Stimulated activated naive CD8-positive, alpha-beta T cell treated with anti-CD3 and anti-CD28 coated beads, Interleukin-15, Interleukin-2, amounts not matched to agents 100 ng/mL and 50 ng/mL, for 24 hours (primary cell): ENCODE measurements around the gene INPP5A.
"Not testable (repeated sequence)": the region's sequence is repeated elsewhere in the genome, so short reads cannot be mapped to it uniquely, and the experiment has no call there.

Experiments
- H3K27ac Mint-ChIP-seq: one replicate; pipeline ENCODE4 v1.8.0; 2021; ENCODE audit warnings: mild to moderate bottlenecking, mixed read lengths
- H3K27me3 Mint-ChIP-seq: one replicate; pipeline ENCODE4 v1.8.0; 2021; ENCODE audit warnings: mixed read lengths
- H3K36me3 Mint-ChIP-seq: one replicate; pipeline ENCODE4 v1.8.0; 2021; ENCODE audit warnings: low read depth, mixed read lengths
- H3K4me1 Mint-ChIP-seq: one replicate; pipeline ENCODE4 v1.8.0; 2021; ENCODE audit warnings: low read depth, mixed read lengths
- H3K4me3 Mint-ChIP-seq: one replicate; pipeline ENCODE4 v1.8.0; 2021; ENCODE audit warnings: mild to moderate bottlenecking, mixed read lengths
- H3K9me3 Mint-ChIP-seq: one replicate; pipeline ENCODE4 v1.8.0; 2021; ENCODE audit warnings: mixed read lengths

Gene INPP5A

DNA sequence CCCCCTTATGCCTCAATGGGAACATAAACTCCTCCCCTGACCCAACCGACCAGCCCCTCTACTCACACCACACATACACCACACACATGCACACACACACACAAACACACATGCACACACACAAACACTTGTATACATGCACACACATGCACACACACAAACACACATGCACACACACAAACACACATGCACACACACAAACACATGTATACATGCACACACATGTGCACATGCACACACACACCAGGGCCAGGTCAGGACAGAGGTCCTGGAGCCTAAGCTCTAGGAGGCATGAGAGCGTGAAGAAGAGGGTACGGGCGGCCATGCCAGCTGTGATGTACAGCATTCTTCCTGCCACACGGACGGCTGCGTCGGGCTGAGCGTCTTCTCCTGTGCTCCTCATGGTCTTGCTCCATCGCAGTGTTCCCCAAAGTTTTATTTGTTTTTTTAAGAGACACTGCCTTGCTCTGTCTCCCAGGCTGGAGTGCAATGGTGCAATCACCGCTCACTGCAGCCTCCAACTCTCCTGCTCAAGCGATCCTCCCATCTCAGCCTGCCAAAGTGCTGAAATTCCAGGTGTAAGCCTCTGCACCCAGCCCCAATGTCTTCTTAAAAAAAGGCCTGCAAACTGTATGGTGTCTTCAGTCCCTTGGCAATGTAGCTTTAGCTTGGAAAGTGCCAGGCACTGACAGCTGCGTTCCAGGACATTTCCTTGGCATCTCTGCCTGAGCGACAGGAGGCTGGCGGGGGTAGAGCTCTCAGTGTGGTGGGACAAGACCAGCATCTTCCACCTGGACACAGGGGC is 38.8 kb upstream of the INPP5A start:
- Mint-ChIP-seq H3K36me3 (no peaks in the 10 kb centered on the region), H3K9me3 (no peaks in the 10 kb centered on the region), H3K4me3 (no peak overlapping the region), H3K4me1 (no peaks in the 10 kb centered on the region), H3K27me3 (peaks cover 7% of the 10 kb centered on the region), H3K27ac (no peak overlapping the region)

DNA sequence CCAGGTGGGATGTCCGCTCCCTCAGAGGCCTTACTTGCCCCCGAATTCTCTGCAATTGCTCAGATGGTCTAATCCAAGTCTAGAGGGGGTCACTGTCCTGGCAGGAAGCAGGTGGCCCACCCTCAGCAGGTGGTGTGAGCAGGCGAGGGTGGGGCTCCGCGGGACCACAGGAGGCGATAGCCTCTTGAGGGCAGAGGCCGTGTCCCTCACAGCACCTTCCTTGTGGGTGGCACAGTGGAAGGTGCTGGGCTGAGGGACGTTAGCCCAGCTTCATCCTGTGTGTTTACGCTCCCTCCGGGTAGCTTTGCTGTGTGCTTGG is 38.3 kb upstream of the INPP5A start:
- H3K27me3 Mint-ChIP-seq = peaks cover 7% of the 10 kb centered on the region

DNA sequence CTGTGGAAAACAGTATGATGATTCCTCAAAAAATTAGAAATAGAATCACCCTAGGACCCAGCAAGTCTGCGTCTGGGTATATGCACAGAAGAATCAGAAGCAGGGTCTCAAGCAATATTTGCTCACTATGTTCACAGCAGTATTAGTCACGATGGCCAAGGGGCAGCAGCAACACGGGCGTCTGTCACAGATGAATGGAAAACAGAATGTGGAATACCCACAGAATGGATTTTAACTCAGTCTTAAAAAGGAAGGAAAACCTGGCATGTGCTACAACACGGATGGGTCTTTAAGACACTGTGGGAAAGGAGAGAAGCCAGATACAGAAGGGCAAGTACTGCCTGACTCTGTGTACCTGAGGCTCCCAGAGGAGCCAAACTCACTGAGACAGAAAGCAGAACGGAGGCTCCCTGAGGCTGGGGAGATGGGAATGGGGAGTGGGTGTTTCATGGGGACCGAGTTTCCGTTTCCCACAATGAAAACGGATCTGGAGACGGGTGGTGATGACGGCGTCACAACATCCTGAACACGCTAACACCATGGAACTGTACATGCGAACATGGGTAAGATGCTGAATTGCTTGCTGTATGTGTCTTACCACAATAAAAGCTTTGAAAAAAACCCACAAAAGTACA is 36.7 kb upstream of the INPP5A start:
- Mint-ChIP-seq H3K4me1 (no peaks in the 10 kb centered on the region), H3K27me3 (peaks cover 4% of the 10 kb centered on the region), H3K36me3 (no peaks in the 10 kb centered on the region), H3K27ac (no peak overlapping the region), H3K9me3 (no peaks in the 10 kb centered on the region), H3K4me3 (no peak overlapping the region)

More for the DNA sequence above, 38.3 kb upstream of the INPP5A start:
- H3K27ac Mint-ChIP-seq = no peak overlapping the region
- H3K36me3 Mint-ChIP-seq = no peaks in the 10 kb centered on the region
- no peaks in the 10 kb centered on the region for H3K4me1 Mint-ChIP-seq
- no peaks in the 10 kb centered on the region for H3K9me3 Mint-ChIP-seq
- H3K4me3 Mint-ChIP-seq = no peak overlapping the region

DNA sequence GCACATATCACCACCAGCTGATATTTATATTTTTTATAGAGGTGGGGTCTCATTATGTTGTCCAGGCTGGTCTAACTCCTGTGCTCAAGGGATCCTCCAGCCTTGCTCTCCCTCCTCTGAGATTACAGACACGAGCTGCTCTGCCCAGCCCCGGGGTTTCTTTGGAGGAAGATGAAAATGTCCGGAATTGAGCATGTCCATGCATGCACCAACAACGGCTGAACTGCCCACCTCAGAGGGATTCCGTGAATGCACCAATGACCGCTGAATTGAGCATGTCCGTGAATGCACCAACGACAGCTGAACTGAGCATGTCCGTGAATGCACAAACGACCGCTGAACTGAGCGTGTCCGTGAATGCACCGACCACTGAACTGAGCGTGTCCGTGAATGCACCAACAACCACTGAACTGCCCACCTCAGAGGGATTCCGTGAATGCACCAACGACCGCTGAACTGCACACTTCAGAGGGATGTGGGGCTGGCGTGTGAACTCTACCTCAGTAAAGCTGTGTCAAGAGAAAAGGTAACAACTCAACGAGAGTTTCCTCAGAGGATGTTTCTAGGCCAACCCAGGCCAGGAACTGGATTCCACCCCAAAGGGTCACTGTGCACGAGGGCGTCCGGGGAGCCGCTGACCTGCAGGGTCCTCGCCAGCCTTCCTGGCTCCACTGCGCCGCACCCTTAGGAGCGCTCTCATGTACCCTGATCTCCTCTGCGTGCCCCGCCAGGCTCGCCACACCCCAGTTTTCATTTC is 34.9 kb upstream of the INPP5A start:
- Mint-ChIP-seq H3K4me1 (no peaks in the 10 kb centered on the region), H3K27me3 (peaks cover 4% of the 10 kb centered on the region), H3K36me3 (no peaks in the 10 kb centered on the region), H3K27ac (no peak overlapping the region), H3K4me3 (no peak overlapping the region), H3K9me3 (no peaks in the 10 kb centered on the region)

DNA sequence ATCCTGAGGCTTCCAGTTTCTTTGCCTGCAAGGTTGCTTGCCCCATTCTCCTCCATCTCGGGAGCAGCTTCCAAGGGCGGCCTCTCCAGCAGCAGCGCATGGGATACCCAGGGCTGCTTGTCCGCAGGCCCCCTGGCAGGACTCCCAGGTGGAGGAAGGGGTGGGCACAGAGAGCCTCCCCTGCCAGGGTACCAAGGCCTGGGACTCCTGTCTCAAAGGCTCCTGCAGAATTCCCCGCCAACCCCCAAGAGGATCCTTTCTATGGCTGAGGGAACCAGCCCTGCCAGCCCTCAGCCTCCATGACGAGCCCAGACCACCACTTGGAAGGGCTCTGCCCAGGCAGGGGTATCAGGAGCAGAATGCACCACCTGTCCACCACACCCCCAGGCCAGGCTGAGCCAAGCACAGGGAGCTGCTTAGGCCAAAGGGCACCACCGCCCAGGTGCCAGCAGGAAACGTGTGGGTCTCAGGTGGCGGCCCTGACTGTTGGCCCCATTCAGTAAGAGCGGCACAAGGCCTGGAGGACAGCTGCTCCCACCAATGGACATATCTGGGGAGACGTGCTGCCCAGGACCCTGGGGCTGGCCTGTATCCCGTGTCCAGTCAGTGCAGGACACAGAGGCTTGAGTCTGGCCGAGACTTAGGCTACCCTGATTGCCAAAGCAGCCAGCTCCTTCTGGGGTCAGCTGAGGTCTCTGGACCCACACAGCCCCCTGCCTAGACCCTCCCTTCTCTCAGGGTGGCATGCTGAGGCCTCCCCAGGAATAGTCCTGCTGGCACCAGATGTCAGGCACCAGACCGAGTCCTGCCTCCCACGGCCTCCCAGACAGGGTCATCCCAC is 33.8 kb upstream of the INPP5A start:
- no peak overlapping the region for H3K4me3 Mint-ChIP-seq

DNA sequence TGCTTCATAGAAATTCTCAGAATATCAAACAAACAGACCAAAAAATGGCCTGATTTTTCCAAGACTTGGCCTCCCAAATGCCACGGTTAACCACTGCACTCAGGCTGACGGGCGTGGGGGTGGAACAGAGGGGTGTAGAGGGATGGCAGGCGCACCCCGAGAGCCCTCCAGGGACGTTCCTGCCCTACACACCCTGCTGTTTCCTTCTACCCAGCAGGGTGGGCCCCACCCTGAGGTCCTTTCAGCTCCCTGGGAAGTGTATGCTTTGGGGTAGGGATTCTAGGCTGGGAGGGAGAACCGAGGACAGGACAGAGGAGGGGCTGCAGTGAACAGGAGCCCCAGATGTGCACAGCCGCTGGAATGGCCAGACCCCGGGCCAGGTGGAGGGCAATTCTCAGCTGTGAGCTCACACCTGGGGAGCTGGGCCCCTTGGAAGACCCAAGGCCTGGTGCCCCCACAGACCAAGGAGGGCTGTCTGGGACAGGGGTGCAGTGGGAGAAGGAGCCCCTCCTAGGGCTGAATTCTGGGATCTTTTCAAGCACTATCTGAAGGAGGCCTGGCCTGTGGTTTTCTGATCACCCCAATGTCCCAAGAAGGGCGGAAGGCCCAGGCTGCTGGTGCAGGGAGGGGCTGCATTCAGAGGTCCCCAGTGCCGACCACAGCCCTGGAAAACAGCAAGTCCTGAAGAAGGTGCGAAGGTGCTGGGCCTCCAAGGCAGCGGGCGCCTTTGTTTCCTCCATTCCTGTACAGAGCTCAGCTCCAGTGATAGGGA is 32.9 kb upstream of the INPP5A start:
- Mint-ChIP-seq H3K4me1 (no peaks in the 10 kb centered on the region), H3K36me3 (no peaks in the 10 kb centered on the region), H3K27ac (no peak overlapping the region), H3K27me3 (peaks cover 4% of the 10 kb centered on the region), H3K4me3 (no peak overlapping the region), H3K9me3 (no peaks in the 10 kb centered on the region)

More for the DNA sequence above, 33.8 kb upstream of the INPP5A start:
- Mint-ChIP-seq H3K27ac (no peak overlapping the region), H3K9me3 (no peaks in the 10 kb centered on the region), H3K27me3 (peaks cover 4% of the 10 kb centered on the region), H3K4me1 (no peaks in the 10 kb centered on the region), H3K36me3 (no peaks in the 10 kb centered on the region)

DNA sequence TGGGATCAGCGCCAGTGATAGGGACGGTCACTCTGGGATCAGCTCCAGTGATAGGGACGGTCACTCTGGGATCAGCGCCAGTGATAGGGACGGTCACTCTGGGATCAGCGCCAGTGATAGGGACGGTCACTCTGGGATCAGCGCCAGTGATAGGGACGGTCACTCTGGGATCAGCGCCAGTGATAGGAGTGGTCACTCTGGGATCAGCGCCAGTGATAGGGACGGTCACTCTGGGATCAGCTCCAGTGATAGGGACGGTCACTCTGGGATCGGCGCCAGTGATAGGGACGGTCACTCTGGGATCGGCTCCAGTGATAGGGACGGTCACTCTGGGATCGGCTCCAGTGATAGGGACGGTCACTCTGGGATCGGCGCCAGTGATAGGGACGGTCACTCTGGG is 32.0 kb upstream of the INPP5A start:
- not testable (repeated sequence) for H3K9me3 Mint-ChIP-seq, H3K4me1 Mint-ChIP-seq, H3K36me3 Mint-ChIP-seq, H3K27ac Mint-ChIP-seq, H3K4me3 Mint-ChIP-seq, H3K27me3 Mint-ChIP-seq

DNA sequence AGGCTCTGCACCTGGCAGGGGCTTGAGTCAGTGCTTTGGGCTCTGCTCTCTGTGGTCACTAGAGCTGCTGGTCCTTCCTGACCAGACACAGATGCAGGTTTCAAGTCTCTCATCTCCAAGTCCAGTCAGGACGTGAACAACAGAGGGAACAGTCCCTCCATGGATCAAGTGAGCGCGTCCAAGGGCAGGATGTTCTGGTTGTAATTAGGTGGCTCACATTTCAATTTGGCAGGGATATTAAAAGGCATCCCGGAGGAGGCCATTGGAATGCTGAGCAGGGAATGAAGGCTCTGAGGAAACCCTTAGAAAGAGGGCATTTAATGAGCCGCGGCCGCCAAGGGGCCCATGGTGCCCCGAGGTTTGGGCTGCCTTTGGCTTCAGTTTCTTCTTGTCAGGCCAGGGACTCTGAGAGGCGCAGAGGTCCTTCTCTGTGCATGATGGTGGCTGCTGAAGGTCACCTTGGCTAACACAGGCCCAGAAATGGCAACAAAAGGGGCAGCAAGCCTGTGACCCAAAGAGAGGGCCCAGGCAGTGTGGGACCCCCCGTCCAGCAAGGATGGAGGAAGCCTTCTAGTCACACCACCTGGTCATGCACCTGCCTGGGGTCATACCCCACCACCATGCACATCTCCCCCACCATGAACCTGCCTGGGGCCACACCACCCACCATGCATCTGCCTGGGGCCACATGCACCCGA is 30.7 kb upstream of the INPP5A start:
- no peaks in the 10 kb centered on the region for H3K9me3 Mint-ChIP-seq
- no peaks in the 10 kb centered on the region for H3K27me3 Mint-ChIP-seq
- H3K36me3 Mint-ChIP-seq = no peaks in the 10 kb centered on the region
- H3K4me1 Mint-ChIP-seq = no peaks in the 10 kb centered on the region
- no peak overlapping the region for H3K4me3 Mint-ChIP-seq
- no peak overlapping the region for H3K27ac Mint-ChIP-seq

DNA sequence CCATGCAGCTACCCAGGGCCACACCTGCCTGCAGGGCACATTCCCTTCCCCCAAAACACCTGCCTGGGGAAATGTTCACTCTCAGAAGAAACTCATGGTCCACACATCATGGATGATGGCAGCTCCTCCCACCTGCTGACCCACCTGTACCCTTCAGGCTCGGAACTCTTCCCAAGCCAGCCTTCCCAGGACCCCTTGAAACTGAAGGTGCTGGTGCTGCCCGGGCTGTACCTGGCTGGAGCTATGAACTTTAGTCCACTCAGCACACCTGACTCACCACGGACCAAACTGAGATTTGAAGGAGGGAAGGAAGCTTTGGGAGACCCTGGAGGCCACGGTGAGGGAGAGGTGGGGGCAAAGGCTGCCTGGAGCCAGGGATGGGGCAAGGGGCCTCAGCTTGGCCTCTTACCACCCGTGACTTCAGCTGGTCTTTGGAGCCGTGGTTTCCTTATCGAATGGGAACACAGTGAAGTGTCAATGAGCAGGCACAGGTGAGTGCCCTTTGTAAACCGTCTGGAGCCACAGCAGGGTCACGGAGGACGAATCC is 30.1 kb upstream of the INPP5A start:
- Mint-ChIP-seq H3K4me1 (no peaks in the 10 kb centered on the region), H3K27me3 (no peaks in the 10 kb centered on the region), H3K27ac (no peak overlapping the region)

DNA sequence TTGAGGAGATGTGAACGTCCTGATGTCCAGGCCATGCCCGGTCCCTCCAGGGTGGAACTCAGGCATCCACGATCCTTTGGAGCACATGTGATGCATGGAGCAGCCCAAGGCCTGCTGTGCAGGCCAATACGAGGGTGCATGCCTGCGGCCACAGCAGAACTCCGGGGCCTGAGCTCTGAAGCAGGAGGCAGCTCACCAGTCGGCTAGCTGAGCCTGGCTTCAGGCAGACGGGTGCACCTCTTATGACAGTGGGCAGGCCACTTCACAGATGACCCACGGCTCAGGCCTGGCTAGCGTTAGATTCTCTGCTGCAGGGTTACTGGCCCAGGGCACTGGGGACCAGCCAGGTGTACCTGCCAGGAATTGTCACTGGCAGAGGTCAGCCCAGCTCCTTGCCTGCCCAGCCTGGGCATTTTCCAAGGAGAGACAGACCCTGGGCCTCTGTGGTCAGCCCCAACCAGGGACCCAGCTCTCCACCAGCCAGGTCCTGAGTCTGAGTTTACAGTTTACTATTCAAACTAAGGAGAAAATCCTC is 29.6 kb upstream of the INPP5A start:
- Mint-ChIP-seq H3K27ac (no peak overlapping the region), H3K4me3 (no peak overlapping the region)

More for the DNA sequence above, 30.1 kb upstream of the INPP5A start:
- H3K9me3 Mint-ChIP-seq = no peaks in the 10 kb centered on the region
- H3K36me3 Mint-ChIP-seq = no peaks in the 10 kb centered on the region
- no peak overlapping the region for H3K4me3 Mint-ChIP-seq

DNA sequence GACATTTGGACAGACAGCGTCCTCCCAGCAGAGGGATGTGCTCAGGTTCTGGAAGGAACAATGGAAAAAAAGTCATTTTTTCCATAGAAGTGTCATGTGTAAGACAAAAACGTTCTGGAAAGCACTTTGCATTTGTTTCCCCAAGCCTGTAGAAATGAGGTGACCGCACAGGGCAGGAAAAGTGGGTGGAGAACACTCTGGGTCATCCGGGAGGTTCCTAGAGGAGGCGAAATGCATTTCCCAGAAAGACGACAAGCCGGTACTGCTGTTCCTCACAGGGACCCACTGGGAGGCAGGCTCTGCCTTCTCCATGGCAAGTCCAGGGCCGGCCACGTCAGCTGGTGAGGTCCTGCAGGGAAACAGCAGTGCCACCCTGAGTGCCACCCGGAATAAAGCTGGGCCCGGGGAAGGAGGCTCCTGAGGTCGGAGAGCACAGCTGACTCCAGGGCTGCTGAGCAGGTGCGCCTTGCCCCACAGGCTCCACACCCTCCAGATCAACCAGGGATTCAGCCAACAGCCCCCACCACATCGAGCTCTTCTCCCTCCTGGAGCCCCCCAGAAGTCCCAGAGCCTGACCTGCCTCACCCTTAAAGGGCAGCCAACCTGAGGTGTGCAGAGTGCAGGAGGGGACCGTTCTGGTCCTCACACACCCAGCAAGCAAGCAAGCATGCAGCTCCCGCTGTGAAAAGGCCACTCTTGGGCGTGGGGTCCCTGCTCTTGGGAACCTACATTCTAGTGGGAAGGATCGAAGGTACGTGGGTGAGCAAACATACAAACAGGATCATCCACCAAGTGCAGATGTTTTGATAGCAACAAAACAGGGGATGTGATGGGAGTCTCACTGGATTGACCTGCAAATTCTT is 28.8 kb upstream of the INPP5A start:
- Mint-ChIP-seq H3K4me3 (no peak overlapping the region), H3K27ac (no peak overlapping the region), H3K4me1 (no peaks in the 10 kb centered on the region), H3K9me3 (no peaks in the 10 kb centered on the region), H3K27me3 (no peaks in the 10 kb centered on the region), H3K36me3 (no peaks in the 10 kb centered on the region)

More for the DNA sequence above, 29.6 kb upstream of the INPP5A start:
- Mint-ChIP-seq H3K4me1 (no peaks in the 10 kb centered on the region), H3K27me3 (no peaks in the 10 kb centered on the region), H3K36me3 (no peaks in the 10 kb centered on the region), H3K9me3 (no peaks in the 10 kb centered on the region)

DNA sequence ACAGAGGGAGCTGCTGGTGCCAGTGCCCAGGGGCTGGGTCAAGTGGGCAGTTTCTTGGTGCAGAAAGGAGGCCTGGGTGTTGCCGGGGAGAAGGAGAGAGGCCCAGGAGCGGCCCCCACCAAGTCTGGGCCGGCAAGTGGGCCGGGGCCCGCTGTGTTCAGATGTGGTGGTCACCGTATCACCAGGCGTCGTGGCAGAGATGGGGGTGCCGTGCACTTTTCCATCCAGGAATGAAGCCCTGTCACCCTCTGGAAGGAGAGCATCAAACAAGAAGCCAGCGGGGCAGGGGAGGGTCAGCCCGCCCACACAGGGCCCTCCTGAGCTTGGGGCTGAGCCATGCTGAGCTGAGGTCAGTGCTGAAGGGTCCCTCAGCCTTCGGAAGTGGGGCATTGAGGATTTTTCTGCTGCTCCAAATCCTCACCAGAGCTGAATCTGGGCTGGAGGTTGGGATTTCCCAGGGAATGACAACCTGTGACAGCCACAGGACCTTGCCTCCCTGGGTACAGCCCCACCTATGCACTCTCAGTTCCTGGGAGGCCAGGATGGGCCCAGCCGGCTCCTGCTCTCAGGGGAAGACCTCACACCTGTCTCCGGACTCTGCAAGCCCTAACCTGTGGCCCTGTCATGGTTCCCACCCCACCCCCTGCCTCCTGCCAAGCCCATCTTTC is 27.9 kb upstream of the INPP5A start:
- H3K27ac Mint-ChIP-seq = no peak overlapping the region
- H3K9me3 Mint-ChIP-seq = no peaks in the 10 kb centered on the region
- no peaks in the 10 kb centered on the region for H3K36me3 Mint-ChIP-seq
- H3K4me1 Mint-ChIP-seq = no peaks in the 10 kb centered on the region
- H3K4me3 Mint-ChIP-seq = no peak overlapping the region
- H3K27me3 Mint-ChIP-seq = no peaks in the 10 kb centered on the region
